Panc1 (cell line): ENCODE measurements around the gene OTOGL.

Source experiments
- CTCF ChIP-seq: fragments of 450-650 bp; IDR thresholded peaks from 2 replicates; pipeline ENCODE4 v1.5.1; 2017; ENCODE audit warnings: mild to moderate bottlenecking
- POLR2AphosphoS5 ChIP-seq: IDR thresholded peaks from 2 replicates; pipeline ENCODE4 v1.6.1; 2012; ENCODE audit warnings: mild to moderate bottlenecking, low read depth, low read length, moderate library complexity
- REST ChIP-seq, 2 experiments: IDR thresholded peaks; 2 replicates each; pipeline ENCODE4 v1.6.1; 2011 to 2012; ENCODE audit warnings: low read depth in 2 of 2, control low read depth in 1 of 2, low read length in 1 of 2, mild to moderate bottlenecking in 1 of 2, moderate library complexity in 1 of 2; ENCODE audit not compliant: insufficient read depth in 1 of 2

- no peak for TF ChIP-seq POLR2AphosphoS5
- no peak for TF ChIP-seq CTCF
- no peak for TF ChIP-seq REST (IDR thresholded peaks at IDR 0.05; ENCODE audit: insufficient read depth in 1 of 2, low read depth in 2 of 2, low read length in 1 of 2)
Observed at GRCh38 chr12:80213871-80214270, 114.5 kb downstream of the OTOGL start.
